ENCODE data around the gene PIK3CA. TPM values are rescaled to one million over a fixed set of nuclear protein-coding genes. Genes with fewer than 3 reads are reported as not detected.

Gene PIK3CA
- total and polyA plus RNA-seq, 3 donors from 2014 or later = 11.2 to 27.1 (median 20.8) TPM

DNA sequence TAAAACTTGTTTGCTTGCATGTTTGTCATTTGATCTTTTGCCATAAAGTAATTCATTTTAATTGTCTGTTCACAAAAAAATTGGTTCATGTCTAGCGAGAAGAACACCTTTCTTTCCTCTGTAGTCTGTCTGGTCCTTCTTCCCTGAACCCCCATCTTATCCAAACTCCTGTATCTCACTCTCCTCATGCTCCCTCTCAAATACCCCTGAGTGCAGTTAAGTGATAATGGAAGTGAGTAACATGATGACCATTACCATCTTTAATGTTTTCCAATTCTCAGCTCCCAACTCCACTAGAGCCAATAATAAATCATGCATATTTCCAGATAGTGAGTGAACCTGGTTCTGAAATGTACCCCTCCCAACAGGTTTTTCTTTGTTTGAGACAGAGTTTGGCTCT lies 116.9 kb downstream of the PIK3CA start:
- Histone ChIP-seq H3K9me3 (no peaks in the 10 kb centered on the region), H3K27me3 (no peaks in the 10 kb centered on the region), H3K4me1 (no peaks in the 10 kb centered on the region), H3K36me3 (ENCODE audit: low read depth, missing control alignments) (no peaks in the 10 kb centered on the region), H3K4me3 (no peak overlapping the region), H3K27ac (no peak overlapping the region)
- no peak for TF ChIP-seq POLR2A (IDR thresholded peaks at IDR 0.05)
- TF ChIP-seq, protein P1, sequence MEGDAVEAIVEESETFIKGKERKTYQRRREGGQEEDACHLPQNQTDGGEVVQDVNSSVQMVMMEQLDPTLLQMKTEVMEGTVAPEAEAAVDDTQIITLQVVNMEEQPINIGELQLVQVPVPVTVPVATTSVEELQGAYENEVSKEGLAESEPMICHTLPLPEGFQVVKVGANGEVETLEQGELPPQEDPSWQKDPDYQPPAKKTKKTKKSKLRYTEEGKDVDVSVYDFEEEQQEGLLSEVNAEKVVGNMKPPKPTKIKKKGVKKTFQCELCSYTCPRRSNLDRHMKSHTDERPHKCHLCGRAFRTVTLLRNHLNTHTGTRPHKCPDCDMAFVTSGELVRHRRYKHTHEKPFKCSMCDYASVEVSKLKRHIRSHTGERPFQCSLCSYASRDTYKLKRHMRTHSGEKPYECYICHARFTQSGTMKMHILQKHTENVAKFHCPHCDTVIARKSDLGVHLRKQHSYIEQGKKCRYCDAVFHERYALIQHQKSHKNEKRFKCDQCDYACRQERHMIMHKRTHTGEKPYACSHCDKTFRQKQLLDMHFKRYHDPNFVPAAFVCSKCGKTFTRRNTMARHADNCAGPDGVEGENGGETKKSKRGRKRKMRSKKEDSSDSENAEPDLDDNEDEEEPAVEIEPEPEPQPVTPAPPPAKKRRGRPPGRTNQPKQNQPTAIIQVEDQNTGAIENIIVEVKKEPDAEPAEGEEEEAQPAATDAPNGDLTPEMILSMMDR (IDR thresholded peaks at IDR 0.05) = no peak
- DNase-seq = no peak
- whole genome bisulfite sequencing, 2 donors = 92 to 94% methylated on average over 1 of the region's 1 CpG
- intact Hi-C loops (cut with DNase I; ENCODE audit: low total_unique reads) = no loop called here

DNA sequence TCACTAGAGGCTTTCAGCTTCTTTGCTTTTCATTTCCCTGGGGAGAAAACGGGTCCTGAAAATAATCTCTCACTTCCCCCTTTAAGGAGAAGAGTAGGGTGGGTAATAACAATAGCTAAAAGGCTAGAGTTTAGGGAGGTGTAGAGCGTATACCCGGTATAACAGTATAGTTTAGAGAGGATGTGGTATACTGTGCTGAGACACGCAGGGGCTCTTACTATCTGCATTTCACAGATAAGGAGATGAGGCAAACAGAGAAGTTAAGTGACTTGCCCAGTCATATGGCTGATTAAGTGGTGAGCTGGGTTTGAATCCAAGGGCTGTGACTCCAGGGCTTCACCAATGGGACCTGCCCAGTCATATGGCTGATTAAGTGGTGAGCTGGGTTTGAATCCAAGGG lies 117.7 kb downstream of the PIK3CA start:
- Histone ChIP-seq H3K4me1 (no peaks in the 10 kb centered on the region), H3K9me3 (no peaks in the 10 kb centered on the region), H3K4me3 (no peak overlapping the region), H3K27me3 (no peaks in the 10 kb centered on the region), H3K36me3 (ENCODE audit: low read depth, missing control alignments) (no peaks in the 10 kb centered on the region), H3K27ac (no peak overlapping the region)
- WGBS, 2 donors = 73% methylated on average over 4 of the region's 4 CpGs
- DNase-seq = no peak
- intact Hi-C loops (cut with DNase I; ENCODE audit: low total_unique reads) = no loop called here
- TF ChIP-seq POLR2A (IDR thresholded peaks at IDR 0.05) = no peak
- TF ChIP-seq, protein P1 (IDR thresholded peaks at IDR 0.05) = no peak

DNA sequence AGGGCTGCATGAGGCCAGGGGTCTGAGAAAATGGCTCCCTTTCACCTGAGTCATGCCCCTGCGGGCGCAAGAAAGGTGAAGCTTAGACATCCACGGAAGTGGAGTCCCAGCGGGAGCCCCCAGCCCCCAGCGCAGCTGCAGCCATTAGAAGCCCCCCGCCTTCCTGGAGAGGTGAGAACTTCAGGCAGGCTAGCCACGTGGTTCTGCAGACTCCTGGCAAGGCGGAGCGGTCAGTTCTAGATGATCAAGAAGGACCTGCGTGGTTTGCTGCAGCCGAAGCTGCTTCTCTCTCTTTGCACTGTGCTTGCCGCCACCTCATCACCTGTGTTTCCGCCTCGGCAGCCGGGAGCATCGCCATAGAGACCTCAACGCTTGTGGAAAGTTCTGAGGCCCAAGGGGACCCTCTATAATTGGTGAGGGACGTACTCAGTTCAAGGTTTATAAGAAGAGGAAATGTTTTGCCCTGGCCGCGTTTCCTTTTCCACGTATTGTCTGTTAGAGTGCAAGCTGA lies 118.6 kb downstream of the PIK3CA start:
- H3K27me3 ChIP-seq = no peaks in the 10 kb centered on the region
- H3K4me1 ChIP-seq = no peaks in the 10 kb centered on the region
- no peak for DNase-seq
- intact Hi-C loops (cut with DNase I; ENCODE audit: low total_unique reads) = no loop called here
- no peaks in the 10 kb centered on the region for H3K9me3 ChIP-seq
- 40 to 53% methylated on average over 17 to 21 of the region's 21 CpGs for WGBS, 2 donors
- no peaks in the 10 kb centered on the region for H3K36me3 ChIP-seq (ENCODE audit: low read depth, missing control alignments)
- H3K4me3 ChIP-seq = no peak overlapping the region
- TF ChIP-seq, protein P1 (IDR thresholded peaks at IDR 0.05) = no peak
- no peak for TF ChIP-seq POLR2A (IDR thresholded peaks at IDR 0.05)
- H3K27ac ChIP-seq = no peak overlapping the region

DNA sequence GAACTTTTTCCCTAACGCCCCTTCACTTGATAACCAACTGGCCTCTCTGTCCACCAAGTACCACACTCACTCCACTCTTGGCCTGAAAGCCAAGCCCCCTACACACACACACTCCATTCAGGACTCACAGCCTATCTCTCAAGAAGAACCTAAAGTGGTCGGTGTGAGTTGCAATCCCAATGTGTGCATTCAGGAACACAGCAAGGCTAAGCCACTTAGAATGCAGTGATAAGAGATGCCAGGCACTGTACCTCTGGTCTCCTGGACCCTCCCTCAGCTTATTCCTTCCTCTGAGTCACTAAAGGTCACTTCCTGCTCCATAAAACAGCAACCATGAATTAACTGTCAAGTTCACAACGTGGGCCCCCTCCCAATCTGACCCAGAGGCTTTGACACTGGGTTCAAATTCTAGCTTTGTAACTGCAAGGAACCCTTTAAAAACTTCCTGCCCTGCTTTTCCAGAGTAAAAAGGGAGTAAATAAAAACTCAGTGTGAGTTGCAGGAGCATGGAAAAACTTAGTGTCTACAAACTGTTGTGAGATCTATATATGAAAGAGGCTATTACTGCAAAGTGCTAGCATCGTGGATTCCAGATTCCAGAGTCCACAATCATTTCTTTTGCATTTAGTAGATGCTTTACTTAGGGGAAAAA lies 120.4 kb downstream of the PIK3CA start:
- TF ChIP-seq, protein P1 (IDR thresholded peaks at IDR 0.05) = no peak
- no peak for TF ChIP-seq POLR2A (IDR thresholded peaks at IDR 0.05)
- Histone ChIP-seq H3K4me3 (no peak overlapping the region), H3K27me3 (no peaks in the 10 kb centered on the region), H3K9me3 (no peaks in the 10 kb centered on the region), H3K36me3 (ENCODE audit: low read depth, missing control alignments) (no peaks in the 10 kb centered on the region), H3K4me1 (no peaks in the 10 kb centered on the region), H3K27ac (no peak overlapping the region)
- intact Hi-C loops (cut with DNase I; ENCODE audit: low total_unique reads) = no loop called here
- no peak for DNase-seq
- 47 to 50% methylated on average over 4 of the region's 4 CpGs for WGBS, 2 donors

DNA sequence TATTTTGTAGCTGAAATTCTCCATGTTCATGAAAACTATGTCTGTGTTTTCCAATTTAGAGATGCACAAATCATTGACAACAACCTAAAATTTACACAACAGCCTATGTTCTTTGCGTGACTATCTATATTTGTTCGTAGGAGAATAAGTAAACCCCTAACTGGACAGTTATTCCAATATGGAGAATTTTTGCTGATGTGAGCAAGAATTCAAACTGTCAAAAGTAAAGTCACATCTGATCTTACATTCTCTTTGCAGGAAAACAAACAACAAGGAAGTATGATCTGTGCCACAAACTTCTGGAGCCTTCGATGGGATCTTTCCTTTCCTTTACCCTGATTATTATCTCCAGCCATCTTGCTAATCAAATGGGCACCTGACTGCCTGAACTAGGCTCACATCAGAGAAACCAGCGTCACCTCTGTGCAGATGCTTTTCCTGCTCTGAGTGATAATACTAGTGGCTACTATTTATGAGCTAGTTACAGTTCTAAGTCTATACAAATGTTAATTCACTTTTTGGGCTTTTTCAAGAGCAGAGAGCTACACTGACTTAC lies 121.1 kb downstream of the PIK3CA start:
- H3K4me1 ChIP-seq = no peaks in the 10 kb centered on the region
- no peak for TF ChIP-seq POLR2A (IDR thresholded peaks at IDR 0.05)
- TF ChIP-seq, protein P1 (IDR thresholded peaks at IDR 0.05) = no peak
- intact Hi-C loops (cut with DNase I; ENCODE audit: low total_unique reads) = no loop called here
- no peaks in the 10 kb centered on the region for H3K27me3 ChIP-seq
- no peaks in the 10 kb centered on the region for H3K36me3 ChIP-seq (ENCODE audit: low read depth, missing control alignments)
- H3K9me3 ChIP-seq = no peaks in the 10 kb centered on the region
- H3K4me3 ChIP-seq = no peak overlapping the region
- WGBS, 2 donors = 69 to 81% methylated on average over 4 of the region's 4 CpGs
- no peak for DNase-seq
- H3K27ac ChIP-seq = no peak overlapping the region

Data from testis (tissue), 3 donors.